HEK293 (cell line): ENCODE measurements around the gene CHN2.

Source experiments
- CTCF ChIA-PET: fragments of 350-600 bp; formaldehyde crosslinking; extraction: SDS; loops from one replicate; lab custom pipeline; 2021; ENCODE audit warnings: antibody characterized with exemption; lab: Yijun Ruan, JAX
- POLR2A ChIA-PET: fragments of 300-600 bp; formaldehyde crosslinking; extraction: SDS; loops from one replicate; lab custom pipeline; 2020; ENCODE audit warnings: antibody characterized with exemption, inconsistent platforms; lab: Yijun Ruan, JAX
- H3K27ac ChIP-seq: fragments of 200-500 bp; sonication (Bioruptor generic); 2 replicates; pipeline ENCODE4 v1.5.1; 2014; ENCODE audit warnings: low read depth, low read length, control low read depth, inconsistent platforms; ENCODE audit errors: extremely low read depth
- H3K36me3 ChIP-seq, 2 experiments: fragments of 200-500 bp in 1 of 2; sonication (Bioruptor generic) in 1 of 2; 1 replicate in 1 of 2; 2 replicates in 1 of 2; pipeline ENCODE4 v1.5.1; 2014 to 2017; ENCODE audit warnings: inconsistent platforms in 2 of 2, low read length in 2 of 2; ENCODE audit not compliant: control insufficient read depth in 2 of 2, insufficient read depth in 1 of 2
- H3K4me1 ChIP-seq: fragments of 200-500 bp; sonication (Bioruptor generic); 2 replicates; pipeline ENCODE4 v1.5.1; 2014; ENCODE audit warnings: mild to moderate bottlenecking, low read length, inconsistent platforms; ENCODE audit not compliant: control insufficient read depth, insufficient read depth
- H3K4me3 ChIP-seq: 2 replicates; pipeline ENCODE4 v1.5.1; 2011; ENCODE audit warnings: low read depth, mild to moderate bottlenecking, control low read depth, low read length, moderate library complexity
- H3K9me3 ChIP-seq: fragments of 200-500 bp; sonication (Bioruptor generic); 2 replicates; pipeline ENCODE4 v1.5.1; 2014; ENCODE audit warnings: low read depth, low read length, inconsistent platforms; ENCODE audit not compliant: control insufficient read depth, insufficient read depth
- MEIS1 ChIP-seq: sonication (generic); formaldehyde crosslinking; IDR thresholded peaks from 2 replicates; pipeline ENCODE4 v1.8.1; 2022; ENCODE audit warnings: missing genetic modification reagents, mild to moderate bottlenecking, borderline replicate concordance
- WT1 ChIP-seq: fragments of 450-650 bp; formaldehyde crosslinking; IDR thresholded peaks from 2 replicates; pipeline ENCODE4 v1.5.1; 2016; ENCODE audit warnings: missing biosample characterization, missing genetic modification characterization
- ZBTB49 ChIP-seq: fragments of 450-650 bp; formaldehyde crosslinking; IDR thresholded peaks from 2 replicates; pipeline ENCODE4 v1.5.1; 2016; ENCODE audit warnings: missing biosample characterization, missing genetic modification characterization, low read depth
- ZNF146 ChIP-seq: fragments of 450-650 bp; formaldehyde crosslinking; IDR thresholded peaks from 2 replicates; pipeline ENCODE4 v1.5.1; 2016; ENCODE audit warnings: missing biosample characterization, missing genetic modification characterization
- ZNF2 ChIP-seq: fragments of 450-650 bp; formaldehyde crosslinking; IDR thresholded peaks from 2 replicates; pipeline ENCODE4 v1.5.1; 2016; ENCODE audit warnings: missing biosample characterization, missing genetic modification characterization
- ZNF426 ChIP-seq: fragments of 450-650 bp; formaldehyde crosslinking; IDR thresholded peaks from 2 replicates; pipeline ENCODE4 v1.5.1; 2017; ENCODE audit warnings: missing biosample characterization, missing genetic modification characterization, mild to moderate bottlenecking, inconsistent platforms, moderate library complexity
- ZNF529 ChIP-seq: fragments of 450-650 bp; formaldehyde crosslinking; IDR thresholded peaks from 2 replicates; pipeline ENCODE4 v1.5.1; 2017; ENCODE audit warnings: missing genetic modification characterization, missing biosample characterization; ENCODE audit not compliant: insufficient replicate concordance
- ZNF530 ChIP-seq: fragments of 450-650 bp; formaldehyde crosslinking; IDR thresholded peaks from 2 replicates; pipeline ENCODE4 v1.5.1; 2016; ENCODE audit warnings: low read depth, missing biosample characterization, missing genetic modification characterization
- ZNF558 ChIP-seq: fragments of 450-650 bp; formaldehyde crosslinking; IDR thresholded peaks from 2 replicates; pipeline ENCODE4 v1.5.1; 2016; ENCODE audit warnings: missing biosample characterization, missing genetic modification characterization
- ZNF596 ChIP-seq: fragments of 450-650 bp; IDR thresholded peaks from 2 replicates; pipeline ENCODE4 v1.5.0; 2018; ENCODE audit warnings: missing biosample characterization, mild to moderate bottlenecking, missing genetic modification characterization, moderate library complexity
- ZNF660 ChIP-seq: fragments of 450-650 bp; IDR thresholded peaks from 2 replicates; pipeline ENCODE4 v1.5.1; 2018; ENCODE audit warnings: missing biosample characterization, mild to moderate bottlenecking, missing genetic modification characterization
- ZNF792 ChIP-seq: fragments of 450-650 bp; formaldehyde crosslinking; IDR thresholded peaks from 2 replicates; pipeline ENCODE4 v1.5.1; 2016; ENCODE audit warnings: missing biosample characterization, missing genetic modification characterization
- TF ChIP-seq, protein P1 (sequence below): fragments of 450-650 bp; formaldehyde crosslinking; IDR thresholded peaks from 2 replicates; pipeline ENCODE4 v1.5.1; 2017; ENCODE audit warnings: missing biosample characterization, missing genetic modification characterization
- TF ChIP-seq, protein P2 (sequence below): fragments of 450-650 bp; formaldehyde crosslinking; IDR thresholded peaks from 2 replicates; pipeline ENCODE4 v1.5.1; 2016; ENCODE audit warnings: missing biosample characterization, missing genetic modification characterization
- TF ChIP-seq, protein P3 (sequence below): fragments of 450-650 bp; formaldehyde crosslinking; IDR thresholded peaks from 2 replicates; pipeline ENCODE4 v1.5.1; 2016; ENCODE audit warnings: missing biosample characterization, missing genetic modification characterization
- TF ChIP-seq, protein P4 (sequence below): fragments of 450-650 bp; formaldehyde crosslinking; IDR thresholded peaks from 2 replicates; pipeline ENCODE4 v1.5.1; 2016; ENCODE audit warnings: missing biosample characterization, missing genetic modification characterization

Gene CHN2

DNA sequence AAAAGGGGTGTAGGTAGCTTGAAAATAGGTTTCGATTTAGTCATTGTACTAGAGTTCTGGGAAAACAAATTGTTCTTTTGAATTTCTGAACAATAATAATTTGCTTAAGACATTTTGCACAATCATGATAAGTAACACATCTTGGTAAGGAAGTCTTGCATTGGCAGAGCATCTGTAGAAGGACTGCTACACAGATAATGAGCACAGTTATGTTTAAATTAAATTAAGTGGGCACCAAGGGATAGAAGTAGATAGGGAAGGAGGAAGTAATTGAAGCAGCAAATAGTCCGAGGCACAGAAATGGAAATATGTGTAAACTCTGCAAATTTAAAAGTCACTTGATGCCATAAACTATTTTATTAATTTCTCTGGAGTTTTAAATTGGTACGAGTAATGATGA, 122.4 kb downstream of the CHN2 start:
- Histone ChIP-seq H3K4me1 (peaks cover 6% of the 10 kb centered on the region; the same call in 1 of the 2 replicates), H3K36me3 (no peaks in the 10 kb centered on the region)
- TF ChIP-seq, protein P1, sequence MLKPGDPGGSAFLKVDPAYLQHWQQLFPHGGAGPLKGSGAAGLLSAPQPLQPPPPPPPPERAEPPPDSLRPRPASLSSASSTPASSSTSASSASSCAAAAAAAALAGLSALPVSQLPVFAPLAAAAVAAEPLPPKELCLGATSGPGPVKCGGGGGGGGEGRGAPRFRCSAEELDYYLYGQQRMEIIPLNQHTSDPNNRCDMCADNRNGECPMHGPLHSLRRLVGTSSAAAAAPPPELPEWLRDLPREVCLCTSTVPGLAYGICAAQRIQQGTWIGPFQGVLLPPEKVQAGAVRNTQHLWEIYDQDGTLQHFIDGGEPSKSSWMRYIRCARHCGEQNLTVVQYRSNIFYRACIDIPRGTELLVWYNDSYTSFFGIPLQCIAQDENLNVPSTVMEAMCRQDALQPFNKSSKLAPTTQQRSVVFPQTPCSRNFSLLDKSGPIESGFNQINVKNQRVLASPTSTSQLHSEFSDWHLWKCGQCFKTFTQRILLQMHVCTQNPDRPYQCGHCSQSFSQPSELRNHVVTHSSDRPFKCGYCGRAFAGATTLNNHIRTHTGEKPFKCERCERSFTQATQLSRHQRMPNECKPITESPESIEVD (tag by site-specific recombination), result no peak
- TF ChIP-seq ZNF530, result no peak
- TF ChIP-seq ZNF660 (tag by site-specific recombination), result no peak
- TF ChIP-seq, protein P2, sequence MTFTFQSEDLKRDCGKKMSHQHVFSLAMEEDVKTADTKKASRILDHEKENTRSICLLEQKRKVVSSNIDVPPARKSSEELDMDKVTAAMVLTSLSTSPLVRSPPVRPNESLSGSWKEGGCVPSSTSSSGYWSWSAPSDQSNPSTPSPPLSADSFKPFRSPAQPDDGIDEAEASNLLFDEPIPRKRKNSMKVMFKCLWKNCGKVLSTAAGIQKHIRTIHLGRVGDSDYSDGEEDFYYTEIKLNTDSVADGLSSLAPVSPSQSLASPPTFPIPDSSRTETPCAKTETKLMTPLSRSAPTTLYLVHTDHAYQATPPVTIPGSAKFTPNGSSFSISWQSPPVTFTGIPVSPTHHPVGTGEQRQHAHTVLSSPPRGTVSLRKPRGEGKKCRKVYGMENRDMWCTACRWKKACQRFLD (tag by site-specific recombination), result no peak
- no peak for TF ChIP-seq ZNF596 (tag by site-specific recombination)
- TF ChIP-seq ZNF558 (tag by site-specific recombination), result no peak
- no peak for TF ChIP-seq MEIS1 (CRISPR knock-in tag)
- no peak for TF ChIP-seq ZBTB49 (tag by site-specific recombination)
- TF ChIP-seq, all 188 proteins: peak for 0
- POLR2A ChIA-PET, result no interaction called here
- H3K9me3 ChIP-seq, result no peaks in the 10 kb centered on the region
- CTCF ChIA-PET, result no interaction called here
- no peak overlapping the region for H3K27ac ChIP-seq
- H3K4me3 ChIP-seq, result no peak overlapping the region

GRCh38 chr7:29318853-29319718, 124.5 kb downstream of the CHN2 start:
- no peaks in the 10 kb centered on the region for H3K9me3 ChIP-seq
- POLR2A ChIA-PET, result interaction anchor here (0.5 kb wide), 1 partner anchor 129 kb away, joined by 3 read pairs; no protein-coding TSS in a partner anchor
- CTCF ChIA-PET, result interaction anchor here (0.6 kb wide), 2 partner anchors 43 to 206 kb away, joined by 3 read pairs; no protein-coding TSS in a partner anchor
- H3K4me1 ChIP-seq, result peaks cover 6% of the 10 kb centered on the region; the same call in 1 of the 2 replicates
- H3K27ac ChIP-seq, result no peak overlapping the region
- no peak overlapping the region for H3K4me3 ChIP-seq
- TF ChIP-seq, protein P3, sequence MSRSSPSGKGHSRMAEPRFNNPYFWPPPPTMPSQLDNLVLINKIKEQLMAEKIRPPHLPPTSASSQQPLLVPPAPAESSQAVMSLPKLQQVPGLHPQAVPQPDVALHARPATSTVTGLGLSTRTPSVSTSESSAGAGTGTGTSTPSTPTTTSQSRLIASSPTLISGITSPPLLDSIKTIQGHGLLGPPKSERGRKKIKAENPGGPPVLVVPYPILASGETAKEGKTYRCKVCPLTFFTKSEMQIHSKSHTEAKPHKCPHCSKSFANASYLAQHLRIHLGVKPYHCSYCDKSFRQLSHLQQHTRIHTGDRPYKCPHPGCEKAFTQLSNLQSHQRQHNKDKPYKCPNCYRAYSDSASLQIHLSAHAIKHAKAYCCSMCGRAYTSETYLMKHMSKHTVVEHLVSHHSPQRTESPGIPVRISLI (tag by site-specific recombination), result no peak
- TF ChIP-seq ZNF792 (tag by site-specific recombination) (no peak), ZNF426 (tag by site-specific recombination) (no peak), ZNF146 (tag by site-specific recombination) (no peak), WT1 (no peak), ZNF2 (tag by site-specific recombination) (no peak), ZNF529 (tag by site-specific recombination) (no peak)
- TF ChIP-seq, protein P4, sequence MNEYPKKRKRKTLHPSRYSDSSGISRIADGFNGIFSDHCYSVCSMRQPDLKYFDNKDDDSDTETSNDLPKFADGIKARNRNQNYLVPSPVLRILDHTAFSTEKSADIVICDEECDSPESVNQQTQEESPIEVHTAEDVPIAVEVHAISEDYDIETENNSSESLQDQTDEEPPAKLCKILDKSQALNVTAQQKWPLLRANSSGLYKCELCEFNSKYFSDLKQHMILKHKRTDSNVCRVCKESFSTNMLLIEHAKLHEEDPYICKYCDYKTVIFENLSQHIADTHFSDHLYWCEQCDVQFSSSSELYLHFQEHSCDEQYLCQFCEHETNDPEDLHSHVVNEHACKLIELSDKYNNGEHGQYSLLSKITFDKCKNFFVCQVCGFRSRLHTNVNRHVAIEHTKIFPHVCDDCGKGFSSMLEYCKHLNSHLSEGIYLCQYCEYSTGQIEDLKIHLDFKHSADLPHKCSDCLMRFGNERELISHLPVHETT (tag by site-specific recombination), result no peak
- H3K36me3 ChIP-seq, result no peaks in the 10 kb centered on the region
